Measurements from ENCODE around the gene DGKD.

The DGKD gene

DNA sequence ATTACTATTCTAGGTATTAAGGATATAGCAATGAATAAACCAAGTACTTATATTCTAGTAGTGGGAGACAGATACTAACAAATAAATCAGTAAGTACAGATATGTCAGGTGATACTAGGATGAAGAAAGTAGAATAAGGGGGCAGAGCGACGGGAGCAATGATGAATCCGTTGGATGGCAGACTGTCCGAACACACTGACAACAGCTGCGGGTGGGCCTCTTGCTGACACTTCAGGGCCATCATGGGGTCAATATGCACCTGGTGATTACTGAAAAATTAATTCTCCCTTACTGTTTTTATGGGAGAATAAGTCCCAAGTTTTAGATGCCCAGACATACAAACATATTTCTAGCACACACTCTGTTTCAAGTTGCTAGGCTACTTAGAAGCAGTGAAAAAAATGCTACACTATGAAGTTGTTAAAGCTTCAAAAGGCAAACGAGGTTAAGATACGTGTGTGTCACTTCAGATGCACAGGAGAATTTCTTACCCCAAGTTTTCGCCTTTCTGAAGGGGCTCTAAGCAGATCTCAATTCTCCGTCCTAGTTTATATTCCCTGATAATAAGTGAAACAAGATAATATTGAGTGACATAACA, 133.6 kb downstream of the DGKD start:
- DNase-seq (ENCODE audit: low read depth), result no peak
- TF ChIP-seq, protein P1, sequence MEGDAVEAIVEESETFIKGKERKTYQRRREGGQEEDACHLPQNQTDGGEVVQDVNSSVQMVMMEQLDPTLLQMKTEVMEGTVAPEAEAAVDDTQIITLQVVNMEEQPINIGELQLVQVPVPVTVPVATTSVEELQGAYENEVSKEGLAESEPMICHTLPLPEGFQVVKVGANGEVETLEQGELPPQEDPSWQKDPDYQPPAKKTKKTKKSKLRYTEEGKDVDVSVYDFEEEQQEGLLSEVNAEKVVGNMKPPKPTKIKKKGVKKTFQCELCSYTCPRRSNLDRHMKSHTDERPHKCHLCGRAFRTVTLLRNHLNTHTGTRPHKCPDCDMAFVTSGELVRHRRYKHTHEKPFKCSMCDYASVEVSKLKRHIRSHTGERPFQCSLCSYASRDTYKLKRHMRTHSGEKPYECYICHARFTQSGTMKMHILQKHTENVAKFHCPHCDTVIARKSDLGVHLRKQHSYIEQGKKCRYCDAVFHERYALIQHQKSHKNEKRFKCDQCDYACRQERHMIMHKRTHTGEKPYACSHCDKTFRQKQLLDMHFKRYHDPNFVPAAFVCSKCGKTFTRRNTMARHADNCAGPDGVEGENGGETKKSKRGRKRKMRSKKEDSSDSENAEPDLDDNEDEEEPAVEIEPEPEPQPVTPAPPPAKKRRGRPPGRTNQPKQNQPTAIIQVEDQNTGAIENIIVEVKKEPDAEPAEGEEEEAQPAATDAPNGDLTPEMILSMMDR (conservative IDR thresholded peaks at IDR 0.05; ENCODE audit: low read depth, low read length), result no peak
- no peak overlapping the region for H3K4me3 ChIP-seq (ENCODE audit: low read length)

DNA sequence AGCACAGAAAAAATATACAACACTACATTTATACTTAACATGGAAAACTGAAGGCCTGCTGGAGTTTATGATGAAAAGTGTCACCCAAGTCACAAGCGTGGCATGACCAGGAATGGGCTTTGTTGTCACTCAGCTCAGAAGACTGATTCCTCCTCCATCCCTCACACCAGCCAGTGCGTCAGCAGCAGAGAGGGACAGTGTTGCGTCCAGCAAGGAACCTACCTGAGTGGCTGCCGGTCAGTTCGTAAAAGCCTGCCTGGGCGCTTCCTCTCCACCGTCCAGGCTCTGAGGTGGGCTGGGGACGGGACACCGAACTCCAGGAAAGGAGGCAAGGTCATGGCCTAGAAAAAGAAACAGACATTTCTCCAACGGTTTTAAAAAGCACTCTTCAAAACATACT, 134.8 kb downstream of the DGKD start:
- TF ChIP-seq, protein P1 (conservative IDR thresholded peaks at IDR 0.05; ENCODE audit: low read depth, low read length), result no peak
- no peak overlapping the region for H3K4me3 ChIP-seq (ENCODE audit: low read length)
- no peak for DNase-seq (ENCODE audit: low read depth)

DNA sequence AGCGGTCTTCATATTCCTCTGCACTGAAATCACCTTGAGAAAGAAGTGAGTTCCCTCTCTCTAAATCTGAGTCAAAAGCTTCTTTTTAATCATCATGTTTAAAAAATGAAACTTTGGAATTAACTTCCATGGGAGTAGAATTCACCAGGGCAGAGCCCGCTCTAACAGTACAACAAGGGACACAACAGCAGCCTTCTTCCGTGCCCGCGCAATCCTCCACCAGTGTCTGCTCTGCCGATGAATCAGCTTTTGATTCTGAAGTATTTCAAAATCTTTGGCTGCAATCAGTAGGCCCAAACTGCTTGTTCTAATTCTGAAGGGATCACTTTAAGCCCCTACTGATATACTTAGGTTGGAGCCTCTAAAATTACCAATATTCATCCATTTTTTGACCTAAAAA, 135.4 kb downstream of the DGKD start:
- TF ChIP-seq, protein P1 (conservative IDR thresholded peaks at IDR 0.05; ENCODE audit: low read depth, low read length), result no peak
- no peak for DNase-seq (ENCODE audit: low read depth)
- no peak overlapping the region for H3K4me3 ChIP-seq (ENCODE audit: low read length)

DNA sequence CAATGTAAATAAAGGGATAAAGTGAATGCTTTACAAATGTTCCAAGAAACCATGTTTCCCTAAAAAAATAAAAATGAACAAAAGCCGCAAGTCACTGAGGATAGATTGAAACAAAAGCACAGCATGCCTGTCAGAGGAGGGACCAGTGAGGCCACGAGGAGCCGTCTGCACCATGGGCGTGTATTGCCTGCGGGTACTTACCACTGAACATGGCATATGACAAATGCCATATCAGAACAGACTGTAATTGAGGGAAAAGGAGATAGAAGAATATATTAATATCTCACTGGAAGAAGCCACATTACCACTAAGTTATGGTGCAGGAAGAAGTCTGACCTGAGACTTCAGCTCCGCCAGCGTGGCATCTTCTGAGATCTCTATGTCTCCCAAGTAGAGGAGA, 136.5 kb downstream of the DGKD start:
- DNase-seq (ENCODE audit: low read depth), result no peak
- no peak overlapping the region for H3K4me3 ChIP-seq (ENCODE audit: low read length)
- TF ChIP-seq, protein P1 (conservative IDR thresholded peaks at IDR 0.05; ENCODE audit: low read depth, low read length), result no peak

DNA sequence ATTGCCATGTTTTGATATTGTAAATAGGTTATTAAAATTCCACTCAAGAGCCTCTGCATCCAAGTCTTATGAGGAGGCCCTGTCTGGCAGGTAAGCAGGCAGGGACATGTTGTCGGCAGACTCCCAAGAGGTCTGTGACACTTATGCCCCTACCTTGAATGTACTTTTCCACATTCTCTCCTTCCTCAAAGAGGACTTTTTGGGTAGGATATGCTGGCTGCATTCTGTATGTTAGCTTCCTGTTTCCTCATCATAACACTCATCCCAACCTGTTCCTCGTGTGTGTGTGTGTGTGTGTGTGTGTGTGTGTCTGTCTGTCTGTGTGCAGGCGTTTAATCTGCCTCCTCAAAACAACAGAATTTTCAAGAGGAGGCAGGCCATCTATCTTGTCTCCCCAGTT, 137.0 kb downstream of the DGKD start:
- H3K4me3 ChIP-seq (ENCODE audit: low read length), result no peak overlapping the region
- TF ChIP-seq, protein P1 (conservative IDR thresholded peaks at IDR 0.05; ENCODE audit: low read depth, low read length), result no peak
- no peak for DNase-seq (ENCODE audit: low read depth)

DNA sequence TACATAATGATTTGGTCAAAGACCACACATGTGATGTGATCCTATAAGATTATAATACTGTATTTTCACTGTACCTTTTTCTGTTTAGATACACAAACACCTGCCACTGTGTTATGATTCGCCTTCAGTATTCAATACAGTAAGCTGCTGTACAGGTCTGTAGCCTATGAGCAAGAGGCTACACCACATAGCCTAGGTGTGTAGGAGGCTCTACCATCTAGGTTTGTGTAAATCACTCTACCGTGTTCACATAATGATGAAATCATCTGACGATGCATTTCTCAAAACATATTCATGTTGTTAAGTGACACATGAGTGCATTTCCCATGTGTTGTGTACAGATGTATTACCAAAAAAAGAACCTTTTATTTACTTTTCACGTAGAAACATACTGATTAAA, 137.8 kb downstream of the DGKD start:
- TF ChIP-seq, protein P1 (conservative IDR thresholded peaks at IDR 0.05; ENCODE audit: low read depth, low read length), result no peak
- DNase-seq (ENCODE audit: low read depth), result no peak
- no peak overlapping the region for H3K4me3 ChIP-seq (ENCODE audit: low read length)

DNA sequence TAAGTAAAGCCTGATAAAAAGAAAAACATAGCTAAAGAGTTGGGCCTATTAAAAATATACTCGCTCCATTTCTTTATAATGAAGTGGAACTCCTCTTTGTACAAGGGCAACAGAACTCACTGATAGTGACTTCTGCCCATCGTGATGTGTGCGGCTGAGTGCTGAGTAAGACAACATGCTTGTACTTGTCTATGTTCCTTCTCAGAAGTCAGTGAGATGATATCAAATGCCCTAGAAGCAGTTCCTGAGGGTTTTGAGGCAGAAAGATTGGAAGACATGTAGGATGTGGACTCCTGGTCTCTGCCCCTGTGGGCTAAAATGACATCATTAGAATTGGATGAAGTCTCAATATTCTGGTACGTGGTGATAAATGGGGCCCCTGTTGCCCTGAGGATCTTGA, 138.5 kb downstream of the DGKD start:
- no peak overlapping the region for H3K4me3 ChIP-seq (ENCODE audit: low read length)
- DNase-seq (ENCODE audit: low read depth), result no peak
- TF ChIP-seq, protein P1 (conservative IDR thresholded peaks at IDR 0.05; ENCODE audit: low read depth, low read length), result no peak
